ENCODE results near the gene P2RY2. TPM values are rescaled to one million over a fixed set of nuclear protein-coding genes. Genes with fewer than 3 reads are reported as not detected.

Gene P2RY2
- total RNA-seq, 1 donor from 2014 or later: 18.3 TPM

GRCh38 chr11:73265278-73265810 lies 47.3 kb downstream of the P2RY2 start:
- Histone ChIP-seq H3K27ac (peak overlapping the region in 1 of 2 donors; percentile 64), H3K36me3 (no peaks in the 10 kb centered on the region), H3K9me3 (no peaks in the 10 kb centered on the region), H3K4me3 (peak overlapping the region in 1 of 2 donors; percentile 58), H3K27me3 (no peaks in the 10 kb centered on the region), H3K4me1 (peaks cover 19 to 21% of the 10 kb centered on the region in 2 donors)
- TF ChIP-seq CTCF (IDR thresholded peaks at IDR 0.05): no peak
- peak in 1 of 2 donors; percentile 53 for DNase-seq (ENCODE audit: low spot score in 2 of 2)
- intact Hi-C loops (cut with DNase I): no loop called here

GRCh38 chr11:73265853-73266645 lies 48.0 kb downstream of the P2RY2 start:
- DNase-seq (ENCODE audit: low spot score in 2 of 2): peak in 1 of 2 donors; percentile 64
- peak overlapping the region; percentile 63 to 64 for H3K27ac ChIP-seq

GRCh38 chr11:73266646-73267020 lies 48.6 kb downstream of the P2RY2 start:
- intact Hi-C loops (cut with DNase I): loop anchor here (2.0 kb wide), 1 partner anchor 22 kb away; no protein-coding TSS in a partner anchor
- Histone ChIP-seq H3K27me3 (no peaks in the 10 kb centered on the region), H3K4me1 (peaks cover 19 to 21% of the 10 kb centered on the region in 2 donors), H3K9me3 (no peaks in the 10 kb centered on the region), H3K4me3 (no peak overlapping the region), H3K36me3 (no peaks in the 10 kb centered on the region), H3K27ac (peak overlapping the region; percentile 63 to 64)
- no peak for TF ChIP-seq CTCF (IDR thresholded peaks at IDR 0.05)
- peak in 1 of 2 donors; percentile 61 for DNase-seq (ENCODE audit: low spot score in 2 of 2)

More at GRCh38 chr11:73265853-73266645, 48.0 kb downstream of the P2RY2 start:
- no peak for TF ChIP-seq CTCF (IDR thresholded peaks at IDR 0.05)
- Histone ChIP-seq H3K36me3 (no peaks in the 10 kb centered on the region), H3K4me1 (peaks cover 19 to 21% of the 10 kb centered on the region in 2 donors), H3K4me3 (no peak overlapping the region), H3K27me3 (no peaks in the 10 kb centered on the region), H3K9me3 (no peaks in the 10 kb centered on the region)
- intact Hi-C loops (cut with DNase I): loop anchor here (2.0 kb wide), 1 partner anchor 23 kb away; no protein-coding TSS in a partner anchor

GRCh38 chr11:73267122-73267846 lies 49.2 kb downstream of the P2RY2 start:
- Histone ChIP-seq H3K27me3 (no peaks in the 10 kb centered on the region), H3K27ac (peak overlapping the region; percentile 63 to 64), H3K4me1 (peaks cover 19 to 21% of the 10 kb centered on the region in 2 donors), H3K9me3 (no peaks in the 10 kb centered on the region), H3K36me3 (no peaks in the 10 kb centered on the region), H3K4me3 (no peak overlapping the region)
- intact Hi-C loops (cut with DNase I): loop anchor here (2.0 kb wide), 1 partner anchor 22 kb away; no protein-coding TSS in a partner anchor
- peak in 1 of 2 donors; percentile 35 for DNase-seq (ENCODE audit: low spot score in 2 of 2)
- TF ChIP-seq CTCF (IDR thresholded peaks at IDR 0.05): no peak

GRCh38 chr11:73267906-73268540 lies 49.9 kb downstream of the P2RY2 start:
- H3K4me1 ChIP-seq: peaks cover 19 to 21% of the 10 kb centered on the region in 2 donors
- no peak for TF ChIP-seq CTCF (IDR thresholded peaks at IDR 0.05)
- intact Hi-C loops (cut with DNase I): loop anchor here (2.0 kb wide), 1 partner anchor 21 kb away; no protein-coding TSS in a partner anchor
- no peak overlapping the region for H3K27ac ChIP-seq
- H3K36me3 ChIP-seq: no peaks in the 10 kb centered on the region
- H3K27me3 ChIP-seq: no peaks in the 10 kb centered on the region
- H3K9me3 ChIP-seq: no peaks in the 10 kb centered on the region
- no peak overlapping the region for H3K4me3 ChIP-seq
- peak in 1 of 2 donors; percentile 50 for DNase-seq (ENCODE audit: low spot score in 2 of 2)

Measured in ascending aorta (tissue), 2 donors.